ENCODE measurements around the gene CALB2. TPM values are rescaled to one million over a fixed set of nuclear protein-coding genes. Genes with fewer than 3 reads are reported as not detected.

The CALB2 gene
- polyA plus RNA-seq, 1 donor from 2014 or later = 1.1 TPM

DNA sequence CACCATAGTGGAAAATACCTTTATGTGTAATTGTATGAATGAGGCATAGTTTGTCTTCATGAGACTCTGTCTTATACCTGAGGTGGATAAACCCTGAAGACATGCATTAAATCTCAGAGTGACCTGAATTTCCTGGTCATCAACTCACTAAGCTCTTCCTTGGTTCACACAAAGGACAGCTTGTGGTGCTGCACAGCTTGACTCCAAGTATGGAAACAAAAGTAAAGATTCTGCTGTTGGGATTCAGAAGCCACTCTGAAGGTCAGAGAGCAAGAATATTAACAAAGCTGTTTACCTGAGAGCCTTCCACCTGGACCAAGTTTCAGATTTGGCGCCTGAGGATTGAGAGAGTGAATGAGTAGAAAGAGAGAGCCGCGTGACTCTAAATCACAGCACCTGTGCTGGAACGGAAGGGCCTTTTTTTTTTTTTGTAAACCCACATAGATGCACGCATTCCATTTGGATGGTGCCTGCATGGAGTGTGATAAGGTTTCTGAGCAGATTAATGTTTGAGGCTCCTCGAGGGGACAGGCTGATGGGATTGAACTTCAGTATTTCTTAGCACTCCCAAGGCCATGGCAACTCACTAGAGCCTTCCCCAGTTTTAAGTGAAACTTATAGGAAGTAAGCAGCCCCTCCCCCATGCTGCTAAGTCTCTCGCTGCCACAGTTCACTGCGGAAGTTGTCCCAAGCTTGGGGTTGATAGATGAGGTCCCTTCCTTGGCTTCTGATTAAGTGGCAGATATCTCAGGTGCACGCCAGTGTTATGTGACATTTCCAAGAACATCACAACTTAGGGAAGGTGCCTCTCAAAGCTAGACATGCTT, 28.7 kb downstream of the CALB2 start:
- H2AFZ ChIP-seq (ENCODE audit: low read depth, low read length) = no peak overlapping the region
- no peaks in the 10 kb centered on the region for H3K36me3 ChIP-seq (ENCODE audit: insufficient read depth, low read length)
- no peak for TF ChIP-seq EP300 (conservative IDR thresholded peaks at IDR 0.05; ENCODE audit: poor library complexity, severe bottlenecking)
- TF ChIP-seq REST (IDR thresholded peaks at IDR 0.05; ENCODE audit: borderline replicate concordance) = no peak
- TF ChIP-seq POLR2AphosphoS5 (IDR thresholded peaks at IDR 0.05) = no peak
- TF ChIP-seq TAF1 (IDR thresholded peaks at IDR 0.05; ENCODE audit: low read depth) = no peak
- TF ChIP-seq MXI1 (conservative IDR thresholded peaks at IDR 0.05; ENCODE audit: poor library complexity, severe bottlenecking) = no peak
- no peak for TF ChIP-seq SMC3 (conservative IDR thresholded peaks at IDR 0.05; ENCODE audit: poor library complexity)
- TF ChIP-seq EZH2 (IDR thresholded peaks at IDR 0.05; ENCODE audit: borderline replicate concordance, insufficient read depth, low read length, poor library complexity, severe bottlenecking) = no peak
- TF ChIP-seq RAD21 (conservative IDR thresholded peaks at IDR 0.05) = no peak
- TF ChIP-seq, protein P1, sequence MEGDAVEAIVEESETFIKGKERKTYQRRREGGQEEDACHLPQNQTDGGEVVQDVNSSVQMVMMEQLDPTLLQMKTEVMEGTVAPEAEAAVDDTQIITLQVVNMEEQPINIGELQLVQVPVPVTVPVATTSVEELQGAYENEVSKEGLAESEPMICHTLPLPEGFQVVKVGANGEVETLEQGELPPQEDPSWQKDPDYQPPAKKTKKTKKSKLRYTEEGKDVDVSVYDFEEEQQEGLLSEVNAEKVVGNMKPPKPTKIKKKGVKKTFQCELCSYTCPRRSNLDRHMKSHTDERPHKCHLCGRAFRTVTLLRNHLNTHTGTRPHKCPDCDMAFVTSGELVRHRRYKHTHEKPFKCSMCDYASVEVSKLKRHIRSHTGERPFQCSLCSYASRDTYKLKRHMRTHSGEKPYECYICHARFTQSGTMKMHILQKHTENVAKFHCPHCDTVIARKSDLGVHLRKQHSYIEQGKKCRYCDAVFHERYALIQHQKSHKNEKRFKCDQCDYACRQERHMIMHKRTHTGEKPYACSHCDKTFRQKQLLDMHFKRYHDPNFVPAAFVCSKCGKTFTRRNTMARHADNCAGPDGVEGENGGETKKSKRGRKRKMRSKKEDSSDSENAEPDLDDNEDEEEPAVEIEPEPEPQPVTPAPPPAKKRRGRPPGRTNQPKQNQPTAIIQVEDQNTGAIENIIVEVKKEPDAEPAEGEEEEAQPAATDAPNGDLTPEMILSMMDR (IDR thresholded peaks at IDR 0.05; ENCODE audit: poor library complexity, severe bottlenecking) = no peak
- no peaks in the 10 kb centered on the region for H3K9me3 ChIP-seq (ENCODE audit: low read length)
- no peak overlapping the region for H3K4me2 ChIP-seq (ENCODE audit: low read length)
- H3K27ac ChIP-seq (ENCODE audit: low read length) = no peak overlapping the region
- H3K79me2 ChIP-seq (replicated peaks; ENCODE audit: insufficient read depth, low read length) = no peaks in the 10 kb centered on the region
- no peaks in the 10 kb centered on the region for H3K9me2 ChIP-seq (ENCODE audit: insufficient read depth, low read length)
- H4K20me1 ChIP-seq (ENCODE audit: insufficient read depth) = no peaks in the 10 kb centered on the region
- H3F3A ChIP-seq (ENCODE audit: insufficient read depth, low read length, poor library complexity, severe bottlenecking) = no peaks in the 10 kb centered on the region
- no peak overlapping the region for H3K9ac ChIP-seq (ENCODE audit: low read length)
- no peak overlapping the region for H3K4me3 ChIP-seq (ENCODE audit: low read length)
- H3K27me3 ChIP-seq (ENCODE audit: insufficient read depth, low read depth, low read length) = no peaks in the 10 kb centered on the region

GRCh38 chr16:71389330-71389729, 30.8 kb downstream of the CALB2 start:
- H3K9me3 ChIP-seq (ENCODE audit: low read length) = no peaks in the 10 kb centered on the region
- TF ChIP-seq POLR2AphosphoS5 (IDR thresholded peaks at IDR 0.05) (no peak), SMC3 (conservative IDR thresholded peaks at IDR 0.05; ENCODE audit: poor library complexity) (no peak), REST (IDR thresholded peaks at IDR 0.05; ENCODE audit: borderline replicate concordance) (no peak), EP300 (conservative IDR thresholded peaks at IDR 0.05; ENCODE audit: poor library complexity, severe bottlenecking) (no peak), MXI1 (conservative IDR thresholded peaks at IDR 0.05; ENCODE audit: poor library complexity, severe bottlenecking) (no peak), TAF1 (IDR thresholded peaks at IDR 0.05; ENCODE audit: low read depth) (no peak), EZH2 (IDR thresholded peaks at IDR 0.05; ENCODE audit: borderline replicate concordance, insufficient read depth, low read length, poor library complexity, severe bottlenecking) (no peak), RAD21 (conservative IDR thresholded peaks at IDR 0.05) (no peak)
- TF ChIP-seq, protein P1 (IDR thresholded peaks at IDR 0.05; ENCODE audit: poor library complexity, severe bottlenecking) = no peak
- H3K4me3 ChIP-seq (ENCODE audit: low read length) = no peak overlapping the region
- no peak overlapping the region for H3K9ac ChIP-seq (ENCODE audit: low read length)
- H3K36me3 ChIP-seq (ENCODE audit: insufficient read depth, low read length) = no peaks in the 10 kb centered on the region
- H3K27ac ChIP-seq (ENCODE audit: low read length) = no peak overlapping the region
- H3F3A ChIP-seq (ENCODE audit: insufficient read depth, low read length, poor library complexity, severe bottlenecking) = no peaks in the 10 kb centered on the region
- no peaks in the 10 kb centered on the region for H3K79me2 ChIP-seq (replicated peaks; ENCODE audit: insufficient read depth, low read length)
- H2AFZ ChIP-seq (ENCODE audit: low read depth, low read length) = no peak overlapping the region
- H3K27me3 ChIP-seq (ENCODE audit: insufficient read depth, low read depth, low read length) = no peaks in the 10 kb centered on the region
- H3K9me2 ChIP-seq (ENCODE audit: insufficient read depth, low read length) = no peaks in the 10 kb centered on the region
- no peak overlapping the region for H3K4me2 ChIP-seq (ENCODE audit: low read length)
- no peaks in the 10 kb centered on the region for H4K20me1 ChIP-seq (ENCODE audit: insufficient read depth)

All from neural cell (in vitro differentiated cells).